ENCODE measurements around the gene RPS10. TPM values are rescaled to one million over a fixed set of nuclear protein-coding genes. Genes with fewer than 3 reads are reported as not detected.

The RPS10 gene
- total RNA-seq, 1 experiment from 2014 or later = 1,497 TPM

DNA sequence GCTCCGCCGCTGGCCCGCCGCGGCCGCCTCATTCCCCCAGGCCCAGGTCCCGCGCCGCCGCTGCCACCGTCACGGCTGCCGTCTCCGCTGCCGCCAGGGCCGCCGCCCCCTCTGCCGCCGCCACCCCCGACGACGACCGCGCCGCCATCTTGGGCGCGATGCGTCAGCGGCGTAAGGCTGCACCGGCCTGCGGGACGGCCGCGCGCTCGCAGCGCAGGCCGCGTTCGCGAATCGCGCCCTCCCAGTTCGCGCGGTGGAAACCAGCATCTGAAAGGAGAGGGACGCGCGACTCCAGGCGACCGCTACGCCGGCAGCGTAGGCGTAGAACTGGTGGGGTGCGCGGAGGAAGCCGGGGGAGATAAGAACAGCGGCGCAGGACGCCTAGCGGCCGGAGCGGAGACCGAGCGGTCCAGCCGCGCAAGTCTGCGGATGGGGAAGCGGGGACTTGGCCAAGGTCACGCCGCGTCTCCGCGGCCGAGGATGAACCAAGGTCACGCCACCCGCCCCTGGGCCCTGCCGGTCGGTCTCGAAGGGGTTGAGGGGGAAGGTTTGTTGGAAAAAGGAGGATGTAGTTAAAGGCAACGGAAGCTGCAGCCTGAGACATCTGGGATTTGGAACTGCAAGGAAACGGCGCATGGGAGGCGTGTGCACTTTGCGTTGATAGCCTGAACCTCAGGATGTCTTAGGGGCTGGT lies 33.2 kb downstream of the RPS10 start, which contains the start of gene NUDT3:
Gene NUDT3 (minus strand): TSS at position 173 of the 694 bp plus-strand sequence. CDS start 307 bp downstream, outside the sequence.
- Histone ChIP-seq H3K4me1 (ENCODE audit: insufficient read depth, low read length, poor library complexity, severe bottlenecking) (peaks cover 10% of the 10 kb centered on the region), H3K4me3 (ENCODE audit: low read depth, low read length, poor library complexity, severe bottlenecking) (peak within 1 kb of the TSS; percentile 88), H3K9me3 (ENCODE audit: low read depth, low read length, poor library complexity, severe bottlenecking) (peaks cover 4% of the 10 kb centered on the region), H3K27me3 (replicated peaks; ENCODE audit: insufficient read depth, low read depth, low read length, poor library complexity) (no peaks in the 10 kb centered on the region), H3K27ac (ENCODE audit: low read depth, low read length, poor library complexity, severe bottlenecking) (peak within 1 kb of the TSS; percentile 94), H3K36me3 (ENCODE audit: insufficient read depth, low read length, poor library complexity, severe bottlenecking) (no peaks in the 10 kb centered on the region)
- peak; percentile 97 for DNase-seq (ENCODE audit: low spot score)
- ChIA-PET CTCF (interaction anchor here (0.9 to 1.0 kb wide), 2 partner anchors 143 to 144 kb away, joined by 3 to 9 read pairs; partner anchors contain the start of gene SMIM29), POLR2A (ENCODE audit: low non-redundant PET) (no interaction called here)
- no TSS peak for BruUV-seq (replicated peaks)
- TF ChIP-seq, protein P1, sequence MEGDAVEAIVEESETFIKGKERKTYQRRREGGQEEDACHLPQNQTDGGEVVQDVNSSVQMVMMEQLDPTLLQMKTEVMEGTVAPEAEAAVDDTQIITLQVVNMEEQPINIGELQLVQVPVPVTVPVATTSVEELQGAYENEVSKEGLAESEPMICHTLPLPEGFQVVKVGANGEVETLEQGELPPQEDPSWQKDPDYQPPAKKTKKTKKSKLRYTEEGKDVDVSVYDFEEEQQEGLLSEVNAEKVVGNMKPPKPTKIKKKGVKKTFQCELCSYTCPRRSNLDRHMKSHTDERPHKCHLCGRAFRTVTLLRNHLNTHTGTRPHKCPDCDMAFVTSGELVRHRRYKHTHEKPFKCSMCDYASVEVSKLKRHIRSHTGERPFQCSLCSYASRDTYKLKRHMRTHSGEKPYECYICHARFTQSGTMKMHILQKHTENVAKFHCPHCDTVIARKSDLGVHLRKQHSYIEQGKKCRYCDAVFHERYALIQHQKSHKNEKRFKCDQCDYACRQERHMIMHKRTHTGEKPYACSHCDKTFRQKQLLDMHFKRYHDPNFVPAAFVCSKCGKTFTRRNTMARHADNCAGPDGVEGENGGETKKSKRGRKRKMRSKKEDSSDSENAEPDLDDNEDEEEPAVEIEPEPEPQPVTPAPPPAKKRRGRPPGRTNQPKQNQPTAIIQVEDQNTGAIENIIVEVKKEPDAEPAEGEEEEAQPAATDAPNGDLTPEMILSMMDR (conservative IDR thresholded peaks at IDR 0.05; ENCODE audit: low read depth, low read length) = peak; percentile 91
- TF ChIP-seq EZH2 (IDR thresholded peaks at IDR 0.05; ENCODE audit: borderline replicate concordance, low read depth, low read length, poor library complexity, severe bottlenecking) = no peak
- intact Hi-C loops (cut with micrococcal nuclease; ENCODE audit: unreplicated experiment) = no loop called here

DNA sequence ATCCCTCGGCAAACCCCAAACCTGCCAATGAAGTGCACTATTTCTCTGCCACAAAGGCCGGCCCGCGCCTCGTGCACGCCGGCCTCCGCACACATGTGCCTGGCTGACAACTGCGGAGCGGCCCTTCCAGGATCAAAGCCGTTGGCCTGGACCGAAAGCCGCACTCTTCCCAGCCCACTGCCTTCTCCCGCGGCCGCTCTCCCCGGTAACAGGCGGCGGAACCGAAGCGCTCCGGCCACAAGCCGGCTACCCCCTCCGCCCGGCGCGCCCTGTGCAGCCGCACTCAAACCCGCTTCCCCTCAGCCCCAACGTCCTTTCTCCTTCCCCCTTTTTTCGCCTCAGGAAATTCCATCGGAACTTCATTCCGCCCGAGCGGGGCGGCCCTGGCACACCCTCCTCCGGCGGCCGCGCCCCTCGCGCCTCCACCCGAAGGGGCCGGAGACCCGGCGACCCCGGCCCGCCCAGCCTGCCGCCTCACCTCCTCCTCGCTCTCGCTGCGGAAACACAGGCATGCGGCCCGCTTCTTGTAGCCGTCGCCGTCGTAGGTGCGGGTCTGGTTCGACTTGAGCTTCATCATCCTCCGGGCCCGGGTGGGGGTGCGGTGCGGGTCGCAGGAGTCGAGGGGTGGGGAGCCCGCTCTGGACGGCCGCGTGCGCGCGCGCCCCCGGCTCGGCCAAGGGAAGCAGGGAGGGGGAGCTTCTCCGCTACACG lies 33.9 kb downstream of the RPS10 start:
- H3K9me3 ChIP-seq (ENCODE audit: low read depth, low read length, poor library complexity, severe bottlenecking) = peaks cover 4% of the 10 kb centered on the region
- H3K36me3 ChIP-seq (ENCODE audit: insufficient read depth, low read length, poor library complexity, severe bottlenecking) = no peaks in the 10 kb centered on the region
- peak; percentile 88 for DNase-seq (ENCODE audit: low spot score)
- no peaks in the 10 kb centered on the region for H3K27me3 ChIP-seq (replicated peaks; ENCODE audit: insufficient read depth, low read depth, low read length, poor library complexity)
- H3K4me3 ChIP-seq (ENCODE audit: low read depth, low read length, poor library complexity, severe bottlenecking) = peak overlapping the region; percentile 88
- peaks cover 10% of the 10 kb centered on the region for H3K4me1 ChIP-seq (ENCODE audit: insufficient read depth, low read length, poor library complexity, severe bottlenecking)
- peak overlapping the region; percentile 94 for H3K27ac ChIP-seq (ENCODE audit: low read depth, low read length, poor library complexity, severe bottlenecking)
- intact Hi-C loops (cut with micrococcal nuclease; ENCODE audit: unreplicated experiment) = no loop called here
- POLR2A ChIA-PET (ENCODE audit: low non-redundant PET) = interaction anchor here (0.5 kb wide), 1 partner anchor 8 kb away, joined by 4 read pairs; no protein-coding TSS in a partner anchor
- no TSS peak for BruUV-seq (replicated peaks)
- TF ChIP-seq, protein P1 (conservative IDR thresholded peaks at IDR 0.05; ENCODE audit: low read depth, low read length) = no peak
- TF ChIP-seq EZH2 (IDR thresholded peaks at IDR 0.05; ENCODE audit: borderline replicate concordance, low read depth, low read length, poor library complexity, severe bottlenecking) = no peak
- CTCF ChIA-PET = interaction anchor here (0.9 to 1.1 kb wide), 2 partner anchors 32 to 143 kb away, joined by 3 to 9 read pairs; no protein-coding TSS in a partner anchor

DNA sequence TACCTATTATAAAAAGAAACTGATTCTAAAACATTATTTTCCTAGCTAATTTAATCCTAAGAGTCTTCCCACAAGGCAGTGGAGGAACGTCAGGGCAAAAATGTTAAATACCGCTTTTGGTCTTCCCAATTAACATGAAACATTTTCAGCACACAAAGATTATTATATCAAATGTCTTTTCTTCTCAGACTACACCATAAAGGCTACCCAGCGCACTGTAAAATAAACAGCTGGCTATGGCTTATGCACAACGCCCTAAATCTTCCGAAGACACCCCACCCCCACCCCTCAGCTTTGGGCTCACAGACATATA lies 34.4 kb downstream of the RPS10 start:
- TF ChIP-seq, protein P1 (conservative IDR thresholded peaks at IDR 0.05; ENCODE audit: low read depth, low read length) = no peak
- TF ChIP-seq EZH2 (IDR thresholded peaks at IDR 0.05; ENCODE audit: borderline replicate concordance, low read depth, low read length, poor library complexity, severe bottlenecking) = no peak
- H3K4me1 ChIP-seq (ENCODE audit: insufficient read depth, low read length, poor library complexity, severe bottlenecking) = peaks cover 16% of the 10 kb centered on the region
- peaks cover 1% of the 10 kb centered on the region for H3K9me3 ChIP-seq (ENCODE audit: low read depth, low read length, poor library complexity, severe bottlenecking)
- peak overlapping the region; percentile 94 for H3K27ac ChIP-seq (ENCODE audit: low read depth, low read length, poor library complexity, severe bottlenecking)
- DNase-seq (ENCODE audit: low spot score) = no peak
- intact Hi-C loops (cut with micrococcal nuclease; ENCODE audit: unreplicated experiment) = no loop called here
- peak overlapping the region; percentile 88 for H3K4me3 ChIP-seq (ENCODE audit: low read depth, low read length, poor library complexity, severe bottlenecking)
- POLR2A ChIA-PET (ENCODE audit: low non-redundant PET) = interaction anchor here (0.5 kb wide), 1 partner anchor 9 kb away, joined by 4 read pairs; no protein-coding TSS in a partner anchor
- H3K27me3 ChIP-seq (replicated peaks; ENCODE audit: insufficient read depth, low read depth, low read length, poor library complexity) = no peaks in the 10 kb centered on the region
- BruUV-seq (replicated peaks) = no TSS peak
- CTCF ChIA-PET = interaction anchor here (0.9 to 1.1 kb wide), 2 partner anchors 32 to 142 kb away, joined by 3 to 9 read pairs; no protein-coding TSS in a partner anchor
- no peaks in the 10 kb centered on the region for H3K36me3 ChIP-seq (ENCODE audit: insufficient read depth, low read length, poor library complexity, severe bottlenecking)

All from A673 (cell line).